PFSK-1 (cell line): ENCODE data around the gene CKAP4. TPM values are rescaled to one million over a fixed set of nuclear protein-coding genes. Genes with fewer than 3 reads are reported as not detected.

Experiments
- FOXP2 ChIP-seq: optimal IDR thresholded peaks from 2 replicates; pipeline ENCODE3; 2011; ENCODE audit warnings: borderline replicate concordance, control low read depth, inconsistent platforms; ENCODE audit not compliant: insufficient read depth; ENCODE audit errors: extremely low read length, extremely low read depth
- POLR2AphosphoS5 ChIP-seq: IDR thresholded peaks from 2 replicates; pipeline ENCODE4 v1.6.1; 2012; ENCODE audit warnings: low read depth, mild to moderate bottlenecking, control low read depth, low read length, moderate library complexity
- SIN3A ChIP-seq: IDR thresholded peaks from 2 replicates; pipeline ENCODE4 v1.6.1; 2012; ENCODE audit warnings: mild to moderate bottlenecking, low read length, moderate library complexity, borderline replicate concordance; ENCODE audit not compliant: insufficient read depth
- TAF1 ChIP-seq: IDR thresholded peaks from 2 replicates; pipeline ENCODE4 v1.6.1; 2012; ENCODE audit warnings: low read length, control low read depth, borderline replicate concordance; ENCODE audit not compliant: insufficient read depth
- polyA plus RNA-seq: library from polyadenylated mRNA; unstranded; fragments of >200 nt; gene quantifications from one replicate; pipeline ENCODE4 v1.2.1, GENCODE V29; 2012; ENCODE audit warnings: low read depth, missing spikeins; ENCODE audit not compliant: insufficient read length
- TF ChIP-seq, protein P1 (sequence below), 2 experiments: IDR thresholded peaks; 2 replicates each; pipeline versions ENCODE4 v1.6.1 to v1.8.0; 2011 to 2012; ENCODE audit warnings: low read depth in 2 of 2, low read length in 2 of 2, control low read depth in 1 of 2, inconsistent platforms in 1 of 2, mild to moderate bottlenecking in 1 of 2, moderate library complexity in 1 of 2; ENCODE audit not compliant: insufficient read depth in 1 of 2

CKAP4 gene
- polyA plus RNA-seq, result 75.1 TPM

DNA sequence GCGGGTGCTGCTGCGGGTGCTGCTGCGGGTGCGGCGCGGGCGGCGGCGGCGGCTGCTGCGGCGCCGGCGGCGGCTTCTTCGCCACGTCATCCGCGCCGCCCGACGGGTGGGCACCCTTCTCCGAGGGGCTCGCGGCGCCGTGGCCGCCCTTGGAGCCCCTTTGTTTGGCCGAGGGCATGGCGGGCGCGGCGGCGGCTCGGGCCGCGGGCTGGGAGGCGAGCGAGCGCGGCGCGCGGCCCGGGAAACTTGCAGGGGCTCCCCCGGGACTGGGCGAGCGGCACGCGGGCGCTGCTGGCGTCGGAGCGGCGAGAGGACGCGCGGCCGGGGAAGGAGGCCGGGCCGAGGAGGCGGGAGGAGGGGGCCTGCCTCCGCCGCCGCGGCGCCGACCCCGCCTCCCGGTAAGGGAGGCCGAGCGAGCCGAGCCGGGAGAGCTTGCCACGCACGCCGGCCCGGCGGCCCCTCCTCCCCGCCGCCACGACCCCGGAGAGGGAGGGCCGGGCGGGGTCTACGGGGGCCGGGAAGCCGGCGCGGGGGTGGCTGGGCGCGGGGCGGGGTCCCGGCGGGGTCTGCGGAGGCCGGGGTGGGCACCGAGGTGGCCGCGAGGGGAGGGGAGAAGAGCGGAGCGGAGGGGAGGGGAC is at the start of gene CKAP4:
Gene CKAP4 (minus strand): TSS at position 347 of the 638 bp plus-strand sequence. CDS start 169 bp downstream, at position 178.
- TF ChIP-seq, protein P1, sequence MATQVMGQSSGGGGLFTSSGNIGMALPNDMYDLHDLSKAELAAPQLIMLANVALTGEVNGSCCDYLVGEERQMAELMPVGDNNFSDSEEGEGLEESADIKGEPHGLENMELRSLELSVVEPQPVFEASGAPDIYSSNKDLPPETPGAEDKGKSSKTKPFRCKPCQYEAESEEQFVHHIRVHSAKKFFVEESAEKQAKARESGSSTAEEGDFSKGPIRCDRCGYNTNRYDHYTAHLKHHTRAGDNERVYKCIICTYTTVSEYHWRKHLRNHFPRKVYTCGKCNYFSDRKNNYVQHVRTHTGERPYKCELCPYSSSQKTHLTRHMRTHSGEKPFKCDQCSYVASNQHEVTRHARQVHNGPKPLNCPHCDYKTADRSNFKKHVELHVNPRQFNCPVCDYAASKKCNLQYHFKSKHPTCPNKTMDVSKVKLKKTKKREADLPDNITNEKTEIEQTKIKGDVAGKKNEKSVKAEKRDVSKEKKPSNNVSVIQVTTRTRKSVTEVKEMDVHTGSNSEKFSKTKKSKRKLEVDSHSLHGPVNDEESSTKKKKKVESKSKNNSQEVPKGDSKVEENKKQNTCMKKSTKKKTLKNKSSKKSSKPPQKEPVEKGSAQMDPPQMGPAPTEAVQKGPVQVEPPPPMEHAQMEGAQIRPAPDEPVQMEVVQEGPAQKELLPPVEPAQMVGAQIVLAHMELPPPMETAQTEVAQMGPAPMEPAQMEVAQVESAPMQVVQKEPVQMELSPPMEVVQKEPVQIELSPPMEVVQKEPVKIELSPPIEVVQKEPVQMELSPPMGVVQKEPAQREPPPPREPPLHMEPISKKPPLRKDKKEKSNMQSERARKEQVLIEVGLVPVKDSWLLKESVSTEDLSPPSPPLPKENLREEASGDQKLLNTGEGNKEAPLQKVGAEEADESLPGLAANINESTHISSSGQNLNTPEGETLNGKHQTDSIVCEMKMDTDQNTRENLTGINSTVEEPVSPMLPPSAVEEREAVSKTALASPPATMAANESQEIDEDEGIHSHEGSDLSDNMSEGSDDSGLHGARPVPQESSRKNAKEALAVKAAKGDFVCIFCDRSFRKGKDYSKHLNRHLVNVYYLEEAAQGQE (IDR thresholded peaks at IDR 0.05; ENCODE audit: insufficient read depth in 1 of 2, low read depth in 2 of 2, low read length in 2 of 2), result no peak
- TF ChIP-seq TAF1, result no peak
- TF ChIP-seq SIN3A, result no peak
- TF ChIP-seq POLR2AphosphoS5, result 0 out of 2 replicates have a peak, but pooled peaks have one; percentile 16

- TF ChIP-seq SIN3A, result no peak
- TF ChIP-seq TAF1, result no peak
- no peak for TF ChIP-seq FOXP2
- TF ChIP-seq, protein P1 (IDR thresholded peaks at IDR 0.05; ENCODE audit: insufficient read depth in 1 of 2, low read depth in 2 of 2, low read length in 2 of 2), result no peak
- TF ChIP-seq POLR2AphosphoS5, result no peak
Observed at GRCh38 chr12:106297075-106297474, 49.3 kb upstream of the CKAP4 start.

DNA sequence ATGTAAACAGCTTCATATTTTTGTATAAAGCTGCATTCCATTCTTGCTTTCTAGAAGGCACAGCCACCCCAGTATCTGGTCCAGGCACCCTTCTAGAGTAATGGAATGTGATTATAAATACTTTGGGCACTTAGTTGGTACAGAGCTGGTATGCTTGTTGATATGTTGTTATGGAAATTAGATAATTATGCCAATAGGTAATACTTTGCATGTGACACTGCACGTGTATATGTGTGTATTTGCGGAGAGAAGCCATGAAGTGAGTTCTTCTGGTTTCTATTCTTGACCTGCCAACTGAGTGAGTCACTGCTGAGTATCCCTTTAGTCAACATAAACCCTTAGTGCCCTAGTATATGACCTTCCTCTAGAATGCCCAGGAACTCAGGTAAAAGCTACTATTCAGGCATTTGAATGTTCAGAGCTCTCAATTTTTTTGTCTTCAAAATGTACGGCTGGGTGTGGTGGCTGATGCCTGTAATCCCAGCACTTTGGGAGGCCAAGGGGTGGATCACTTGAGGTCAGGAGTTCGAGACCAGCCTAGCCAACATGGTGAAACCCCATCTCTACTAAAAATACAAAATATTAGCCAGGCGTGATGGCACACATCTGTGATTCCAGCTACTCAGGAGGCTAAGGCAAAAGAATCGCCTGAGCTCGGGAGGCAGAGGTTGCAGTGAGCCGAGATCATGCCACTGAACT is 48.5 kb upstream of the CKAP4 start:
- TF ChIP-seq, protein P1 (IDR thresholded peaks at IDR 0.05; ENCODE audit: insufficient read depth in 1 of 2, low read depth in 2 of 2, low read length in 2 of 2), result no peak
- no peak for TF ChIP-seq SIN3A
- TF ChIP-seq POLR2AphosphoS5, result no peak
- TF ChIP-seq FOXP2, result no peak
- no peak for TF ChIP-seq TAF1

DNA sequence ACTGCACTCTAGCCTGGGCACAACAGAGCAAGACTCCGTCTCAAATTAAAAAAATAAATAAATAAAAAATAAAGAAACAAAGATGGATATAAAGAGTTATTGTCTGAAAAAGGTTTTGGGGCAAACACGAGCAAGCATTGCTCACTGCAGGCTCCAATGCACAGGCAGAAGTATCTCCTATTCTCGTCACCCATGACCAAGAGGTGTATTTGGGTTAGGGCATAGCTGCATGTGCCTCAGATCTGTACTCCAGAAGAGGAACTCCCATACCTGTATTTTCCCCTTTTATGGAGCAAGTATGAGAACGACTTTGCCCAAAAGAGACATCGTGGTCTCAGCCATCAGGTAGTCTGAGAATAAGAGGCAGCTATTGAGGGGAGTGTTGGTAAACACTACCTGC is 44.5 kb upstream of the CKAP4 start:
- TF ChIP-seq TAF1, result no peak

- TF ChIP-seq SIN3A, result no peak
- no peak for TF ChIP-seq FOXP2
- TF ChIP-seq, protein P1 (IDR thresholded peaks at IDR 0.05; ENCODE audit: insufficient read depth in 1 of 2, low read depth in 2 of 2, low read length in 2 of 2), result no peak
- TF ChIP-seq POLR2AphosphoS5, result no peak
- TF ChIP-seq TAF1, result no peak
Observed at GRCh38 chr12:106291342-106291741, 43.5 kb upstream of the CKAP4 start.
